Hepatocyte (in vitro differentiated cells): ENCODE data around the gene MUC5AC. TPM values are rescaled to one million over a fixed set of nuclear protein-coding genes. Genes with fewer than 3 reads are reported as not detected.

Experiments used
- DNase-seq: peaks from one replicate; pipeline ENCODE4 v3.0.0-alpha.2; 2016; ENCODE audit warnings: low spot score
- H2AFZ ChIP-seq: fragments of 200-600 bp; sonication (generic); 2 replicates; pipeline ENCODE4 v1.6.0; 2016; ENCODE audit warnings: antibody characterized with exemption, mild to moderate bottlenecking
- H3K27ac ChIP-seq: fragments of 200-600 bp; sonication (generic); 2 replicates; pipeline ENCODE4 v1.5.1; 2016; ENCODE audit warnings: mild to moderate bottlenecking
- H3K27me3 ChIP-seq: fragments of 200-600 bp; sonication (generic); 2 replicates; pipeline ENCODE4 v1.6.1; 2016
- H3K36me3 ChIP-seq: fragments of 200-600 bp; sonication (generic); replicated peaks from 2 replicates; pipeline ENCODE4 v1.5.1; 2016; ENCODE audit warnings: low read depth; ENCODE audit not compliant: insufficient read depth
- H3K4me1 ChIP-seq: fragments of 200-600 bp; sonication (generic); 2 replicates; pipeline ENCODE4 v1.5.1; 2016; ENCODE audit warnings: mild to moderate bottlenecking, moderate library complexity; ENCODE audit not compliant: insufficient read depth
- H3K4me2 ChIP-seq: fragments of 200-600 bp; sonication (generic); 2 replicates; pipeline ENCODE4 v1.6.0; 2016
- H3K4me3 ChIP-seq: fragments of 200-600 bp; sonication (generic); 2 replicates; pipeline ENCODE4 v1.5.1; 2016; ENCODE audit warnings: mild to moderate bottlenecking
- H3K79me2 ChIP-seq: fragments of 200-600 bp; sonication (generic); 2 replicates; pipeline ENCODE4 v1.6.0; 2017; ENCODE audit warnings: mild to moderate bottlenecking
- H3K9me2 ChIP-seq: fragments of 200-600 bp; sonication (generic); replicated peaks from 2 replicates; pipeline ENCODE4 v1.6.0; 2017; ENCODE audit warnings: mild to moderate bottlenecking; ENCODE audit not compliant: insufficient read depth
- H3K9me3 ChIP-seq: fragments of 200-600 bp; sonication (generic); 2 replicates; pipeline ENCODE4 v1.5.1; 2016; ENCODE audit warnings: low read depth, mild to moderate bottlenecking
- H4K20me1 ChIP-seq: fragments of 200-600 bp; sonication (generic); 2 replicates; pipeline ENCODE4 v1.6.0; 2016; ENCODE audit warnings: mild to moderate bottlenecking; ENCODE audit not compliant: insufficient read depth, poor library complexity, severe bottlenecking
- EZH2 ChIP-seq: fragments of 200-600 bp; sonication (generic); IDR thresholded peaks from 2 replicates; pipeline ENCODE4 v1.6.1; 2016; ENCODE audit warnings: antibody characterized with exemption, mild to moderate bottlenecking, borderline replicate concordance
- EZH2phosphoT487 ChIP-seq: fragments of 200-600 bp; sonication (generic); IDR thresholded peaks from one replicate; pipeline ENCODE4 v1.6.1; 2018; ENCODE audit warnings: antibody characterized with exemption, mild to moderate bottlenecking, low read depth, moderate library complexity; ENCODE audit not compliant: unreplicated experiment, severe bottlenecking
- WGBS: methylation state at CpG from one replicate; pipeline ENCODE4 v1.1.6; 2016; ENCODE audit warnings: low lambda C conversion rate; ENCODE audit errors: missing lambda C conversion rate; 5-methylcytosine and 5-hydroxymethylcytosine counted together
- polyA plus RNA-seq: library from polyadenylated mRNA; unstranded; fragments of >200 nt; fragmentation: Nextera tagmentation; extraction: Ambion mirVana; gene quantifications from 2 replicates; pipeline ENCODE4 v1.2.1, GENCODE V29; 2016
- total RNA-seq: library from RNA; depleted of rRNA; stranded (reverse); fragments of >200 nt; gene quantifications from 2 replicates; pipeline ENCODE4 v1.2.3, GENCODE V29; 2014
- TF ChIP-seq, protein P1 (sequence below): fragments of 200-600 bp; sonication (generic); IDR thresholded peaks from 2 replicates; pipeline ENCODE4 v1.5.1; 2016; ENCODE audit warnings: antibody characterized with exemption, mild to moderate bottlenecking; ENCODE audit not compliant: poor library complexity

MUC5AC gene
- total and polyA plus RNA-seq, 2 experiments from 2014 or later, result 0.07 to 0.08 TPM

DNA sequence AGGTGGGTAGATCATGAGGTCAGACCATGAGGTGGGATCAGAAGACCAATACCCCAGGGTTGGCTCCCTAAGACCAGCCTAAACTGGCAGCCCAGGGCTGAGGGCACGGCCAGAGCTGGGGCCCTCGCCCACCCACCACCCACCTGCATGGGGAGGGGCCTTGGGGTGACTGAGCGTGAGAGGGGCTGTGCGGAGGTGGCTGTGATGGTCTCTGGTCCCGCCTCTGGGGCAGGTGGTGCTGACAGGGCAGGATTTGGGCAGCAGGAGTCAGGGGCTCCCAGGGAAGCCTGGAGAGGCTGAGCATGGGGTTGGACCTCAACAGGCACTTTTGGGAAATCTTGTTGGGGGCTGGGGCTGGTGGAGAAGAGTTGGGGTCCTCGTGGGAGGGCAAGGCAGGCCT lies 39.8 kb upstream of the MUC5AC start:
- no peak for DNase-seq
- Histone ChIP-seq H4K20me1 (no peaks in the 10 kb centered on the region), H3K9me2 (no peaks in the 10 kb centered on the region), H3K27ac (no peak overlapping the region), H3K79me2 (no peaks in the 10 kb centered on the region), H3K4me3 (no peak overlapping the region), H3K4me1 (no peaks in the 10 kb centered on the region), H3K27me3 (no peaks in the 10 kb centered on the region), H2AFZ (no peak overlapping the region), H3K36me3 (no peaks in the 10 kb centered on the region), H3K4me2 (no peak overlapping the region), H3K9me3 (no peaks in the 10 kb centered on the region)
- WGBS, result 83% methylated on average over 6 of the region's 6 CpGs
- no peak for TF ChIP-seq EZH2
- TF ChIP-seq EZH2phosphoT487, result no peak
- TF ChIP-seq, protein P1, sequence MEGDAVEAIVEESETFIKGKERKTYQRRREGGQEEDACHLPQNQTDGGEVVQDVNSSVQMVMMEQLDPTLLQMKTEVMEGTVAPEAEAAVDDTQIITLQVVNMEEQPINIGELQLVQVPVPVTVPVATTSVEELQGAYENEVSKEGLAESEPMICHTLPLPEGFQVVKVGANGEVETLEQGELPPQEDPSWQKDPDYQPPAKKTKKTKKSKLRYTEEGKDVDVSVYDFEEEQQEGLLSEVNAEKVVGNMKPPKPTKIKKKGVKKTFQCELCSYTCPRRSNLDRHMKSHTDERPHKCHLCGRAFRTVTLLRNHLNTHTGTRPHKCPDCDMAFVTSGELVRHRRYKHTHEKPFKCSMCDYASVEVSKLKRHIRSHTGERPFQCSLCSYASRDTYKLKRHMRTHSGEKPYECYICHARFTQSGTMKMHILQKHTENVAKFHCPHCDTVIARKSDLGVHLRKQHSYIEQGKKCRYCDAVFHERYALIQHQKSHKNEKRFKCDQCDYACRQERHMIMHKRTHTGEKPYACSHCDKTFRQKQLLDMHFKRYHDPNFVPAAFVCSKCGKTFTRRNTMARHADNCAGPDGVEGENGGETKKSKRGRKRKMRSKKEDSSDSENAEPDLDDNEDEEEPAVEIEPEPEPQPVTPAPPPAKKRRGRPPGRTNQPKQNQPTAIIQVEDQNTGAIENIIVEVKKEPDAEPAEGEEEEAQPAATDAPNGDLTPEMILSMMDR, result no peak

DNA sequence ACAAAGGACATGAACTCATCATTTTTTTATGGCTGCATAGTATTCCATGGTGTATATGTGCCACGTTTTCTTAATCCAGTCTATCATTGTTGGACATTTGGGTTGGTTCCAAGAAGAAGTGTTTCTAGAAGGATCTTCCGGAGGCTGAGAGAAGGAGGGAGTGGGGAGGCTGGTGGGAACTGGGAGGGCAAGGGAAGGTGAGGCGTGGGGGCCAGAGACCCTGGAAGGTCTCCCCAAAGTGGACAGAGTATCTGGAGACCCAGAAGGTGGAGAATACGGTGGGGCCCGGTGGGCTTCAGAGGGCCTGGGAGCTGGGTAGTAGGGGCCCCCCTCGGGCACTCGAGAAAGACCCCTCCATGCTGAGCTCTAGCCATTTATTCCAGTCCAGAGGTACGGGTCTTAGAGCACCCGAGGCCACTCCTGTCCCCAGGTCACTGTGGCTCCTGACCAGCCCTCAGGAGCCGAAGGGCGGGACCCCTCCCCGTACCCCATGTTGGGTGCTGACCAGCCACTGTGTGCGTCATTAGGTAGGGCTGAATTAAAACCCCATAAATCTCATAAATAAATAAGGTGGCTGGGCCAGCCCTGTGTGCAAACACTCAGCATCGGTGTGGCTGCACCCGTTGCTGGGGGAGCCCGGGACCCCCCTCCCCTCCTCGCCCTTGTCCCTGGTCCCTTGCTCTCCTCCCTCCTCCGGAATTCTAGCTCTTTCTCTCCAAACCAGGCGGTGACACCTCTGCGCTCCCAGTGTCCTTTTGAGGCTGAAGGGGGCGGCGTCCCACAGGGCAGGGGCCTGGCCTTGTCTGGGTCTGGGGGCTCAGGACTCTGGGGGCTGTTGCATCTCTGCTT lies 38.8 kb upstream of the MUC5AC start:
- no peaks in the 10 kb centered on the region for H4K20me1 ChIP-seq
- no peak overlapping the region for H2AFZ ChIP-seq
- TF ChIP-seq, protein P1, result no peak
- no peak for TF ChIP-seq EZH2phosphoT487
- no peak for TF ChIP-seq EZH2
- no peaks in the 10 kb centered on the region for H3K4me1 ChIP-seq
- no peak overlapping the region for H3K4me2 ChIP-seq
- no peak overlapping the region for H3K4me3 ChIP-seq
- DNase-seq, result no peak
- H3K27ac ChIP-seq, result no peak overlapping the region
- H3K9me2 ChIP-seq, result no peaks in the 10 kb centered on the region
- no peaks in the 10 kb centered on the region for H3K79me2 ChIP-seq
- no peaks in the 10 kb centered on the region for H3K27me3 ChIP-seq
- H3K36me3 ChIP-seq, result no peaks in the 10 kb centered on the region
- WGBS, result 79% methylated on average over 21 of the region's 22 CpGs
- H3K9me3 ChIP-seq, result no peaks in the 10 kb centered on the region

DNA sequence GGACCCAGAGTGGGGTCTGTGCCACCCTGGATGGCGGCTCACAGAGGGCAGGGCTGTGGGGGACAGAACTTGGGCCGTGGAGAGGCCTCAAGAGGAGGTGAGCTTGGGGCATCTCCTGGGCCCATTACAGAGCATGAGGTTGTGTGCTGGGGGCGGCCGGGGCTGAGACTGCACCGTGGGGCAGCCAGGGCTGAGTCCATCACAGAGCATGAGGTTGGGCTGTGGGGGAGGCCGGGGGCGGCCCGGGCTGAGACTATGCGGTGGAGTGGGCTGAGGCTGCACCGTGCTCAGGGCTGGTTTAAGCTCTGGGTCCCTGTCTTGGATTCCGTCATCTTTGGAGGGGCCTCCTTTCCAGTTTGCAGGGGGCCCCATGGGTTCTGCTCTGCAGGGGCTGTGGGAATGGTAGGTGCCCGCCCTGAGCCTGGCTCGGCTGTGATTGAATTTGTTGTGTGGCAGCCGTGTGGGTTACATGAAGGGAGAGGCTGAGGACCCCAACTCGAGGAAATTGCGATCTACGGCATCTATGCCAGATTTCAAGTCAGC lies 38.1 kb upstream of the MUC5AC start:
- DNase-seq, result no peak
- H2AFZ ChIP-seq, result no peak overlapping the region
- no peaks in the 10 kb centered on the region for H3K4me1 ChIP-seq
- H3K79me2 ChIP-seq, result no peaks in the 10 kb centered on the region
- H3K4me2 ChIP-seq, result no peak overlapping the region
- 91% methylated on average over 15 of the region's 17 CpGs for WGBS
- no peak overlapping the region for H3K27ac ChIP-seq
- no peaks in the 10 kb centered on the region for H3K36me3 ChIP-seq
- H4K20me1 ChIP-seq, result no peaks in the 10 kb centered on the region
- TF ChIP-seq EZH2phosphoT487 (no peak), EZH2 (no peak)
- TF ChIP-seq, protein P1, result no peak
- H3K27me3 ChIP-seq, result no peaks in the 10 kb centered on the region
- no peaks in the 10 kb centered on the region for H3K9me3 ChIP-seq
- H3K9me2 ChIP-seq, result no peaks in the 10 kb centered on the region
- no peak overlapping the region for H3K4me3 ChIP-seq
